ENCODE data around the gene METTL4. TPM values are rescaled to one million over a fixed set of nuclear protein-coding genes. Genes with fewer than 3 reads are reported as not detected.

The METTL4 gene
- total RNA-seq, 4 donors from 2014 or later, result 7.3 to 10.3 (median 8.7) TPM

DNA sequence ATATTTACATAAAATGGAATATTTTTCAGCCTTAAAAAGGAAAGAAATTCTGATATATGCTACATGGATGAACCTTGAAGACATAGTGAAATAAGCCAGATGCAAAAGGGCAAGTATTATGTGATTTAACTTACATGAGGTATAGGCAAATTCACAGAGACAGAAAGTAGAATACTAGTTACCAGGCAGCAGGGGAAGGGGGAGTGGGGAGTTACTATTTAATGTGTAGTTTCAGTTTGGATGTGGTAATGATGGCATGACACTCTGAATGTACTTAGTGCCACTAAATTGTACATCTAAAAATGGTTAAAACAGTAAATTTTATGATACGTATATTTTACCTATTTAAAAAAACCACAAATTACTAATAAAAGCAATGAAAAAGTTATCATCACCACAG is 12.1 kb downstream of the METTL4 start:
- no peak for TF ChIP-seq CTCF (IDR thresholded peaks at IDR 0.05; ENCODE audit: low read depth)

DNA sequence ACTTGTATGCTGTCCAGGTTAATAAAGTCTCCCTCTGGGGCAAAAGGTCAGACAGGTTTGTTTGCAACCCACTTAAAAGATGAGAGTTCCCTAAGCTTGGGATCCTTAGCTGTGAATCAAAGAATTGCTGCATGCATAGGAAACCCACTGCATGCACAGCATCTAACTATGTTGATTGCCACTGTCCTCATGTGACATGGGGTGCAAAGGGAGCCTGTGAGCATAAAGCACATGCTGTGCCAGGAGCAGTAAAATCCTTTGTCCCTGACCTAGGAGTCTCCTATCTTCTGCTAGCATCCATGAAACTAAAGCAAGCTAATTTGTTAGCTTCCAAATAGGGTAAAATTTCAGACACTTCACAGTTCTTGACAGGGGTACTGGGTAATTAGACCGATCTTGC is 13.8 kb downstream of the METTL4 start:
- TF ChIP-seq CTCF (IDR thresholded peaks at IDR 0.05; ENCODE audit: low read depth), result no peak

- TF ChIP-seq CTCF (IDR thresholded peaks at IDR 0.05; ENCODE audit: low read depth), result no peak
Measured at GRCh38 chr18:2555895-2556294, 15.4 kb downstream of the METTL4 start.

- TF ChIP-seq CTCF (IDR thresholded peaks at IDR 0.05; ENCODE audit: low read depth), result no peak
Measured at GRCh38 chr18:2554696-2555095, 16.6 kb downstream of the METTL4 start.

- no peak for TF ChIP-seq CTCF (IDR thresholded peaks at IDR 0.05; ENCODE audit: low read depth)
Measured at GRCh38 chr18:2551425-2551824, 19.9 kb downstream of the METTL4 start.

DNA sequence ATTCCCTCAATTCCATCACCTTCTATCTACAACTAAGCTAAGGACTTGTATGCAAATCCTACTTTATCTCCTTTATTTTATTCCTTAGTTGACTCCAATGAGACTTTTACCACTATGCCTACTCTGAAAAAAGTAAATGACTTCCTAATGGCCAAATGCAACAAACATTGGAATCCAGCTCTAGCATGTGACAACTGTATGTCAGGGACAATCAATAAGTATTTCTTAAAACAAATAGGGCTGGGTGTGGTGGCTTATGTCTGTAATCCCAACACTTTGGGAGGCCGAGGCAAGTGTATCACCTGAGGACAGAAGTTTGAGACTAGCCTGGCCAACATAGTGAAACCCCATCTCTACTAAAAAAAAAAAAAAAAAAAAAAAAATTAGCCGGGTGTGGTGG is 21.8 kb downstream of the METTL4 start:
- TF ChIP-seq CTCF (IDR thresholded peaks at IDR 0.05; ENCODE audit: low read depth), result no peak

- no peak for TF ChIP-seq CTCF (IDR thresholded peaks at IDR 0.05; ENCODE audit: low read depth)
Measured at GRCh38 chr18:2547477-2548087, 23.7 kb downstream of the METTL4 start.
